ENCODE measurements around the gene YPEL3.

DNA sequence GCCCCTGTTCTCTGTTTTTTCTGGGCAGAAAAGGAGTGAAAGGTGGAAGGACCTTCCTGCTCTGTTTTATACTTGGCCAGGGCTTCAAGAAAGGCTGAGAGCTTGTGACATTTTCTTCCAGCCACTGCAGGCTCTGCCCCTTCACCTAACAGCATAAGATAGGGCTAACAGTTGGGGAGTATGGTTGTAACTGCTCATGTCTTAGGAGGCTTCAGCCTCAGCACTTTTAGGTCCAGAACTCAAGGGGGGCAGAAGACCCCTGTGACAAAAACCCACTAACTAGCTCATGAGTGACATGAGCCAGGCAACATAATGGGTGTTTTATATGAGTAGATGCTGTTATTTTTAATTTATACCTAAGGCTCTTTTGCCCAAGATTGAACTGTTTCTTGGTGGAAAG, 25.5 kb downstream of the YPEL3 start:
- TF ChIP-seq EP300 (IDR thresholded peaks at IDR 0.05) (no peak), POLR2AphosphoS5 (IDR thresholded peaks at IDR 0.05) (no peak), POLR2A (IDR thresholded peaks at IDR 0.05) (no peak)
- TF ChIP-seq, protein P1, sequence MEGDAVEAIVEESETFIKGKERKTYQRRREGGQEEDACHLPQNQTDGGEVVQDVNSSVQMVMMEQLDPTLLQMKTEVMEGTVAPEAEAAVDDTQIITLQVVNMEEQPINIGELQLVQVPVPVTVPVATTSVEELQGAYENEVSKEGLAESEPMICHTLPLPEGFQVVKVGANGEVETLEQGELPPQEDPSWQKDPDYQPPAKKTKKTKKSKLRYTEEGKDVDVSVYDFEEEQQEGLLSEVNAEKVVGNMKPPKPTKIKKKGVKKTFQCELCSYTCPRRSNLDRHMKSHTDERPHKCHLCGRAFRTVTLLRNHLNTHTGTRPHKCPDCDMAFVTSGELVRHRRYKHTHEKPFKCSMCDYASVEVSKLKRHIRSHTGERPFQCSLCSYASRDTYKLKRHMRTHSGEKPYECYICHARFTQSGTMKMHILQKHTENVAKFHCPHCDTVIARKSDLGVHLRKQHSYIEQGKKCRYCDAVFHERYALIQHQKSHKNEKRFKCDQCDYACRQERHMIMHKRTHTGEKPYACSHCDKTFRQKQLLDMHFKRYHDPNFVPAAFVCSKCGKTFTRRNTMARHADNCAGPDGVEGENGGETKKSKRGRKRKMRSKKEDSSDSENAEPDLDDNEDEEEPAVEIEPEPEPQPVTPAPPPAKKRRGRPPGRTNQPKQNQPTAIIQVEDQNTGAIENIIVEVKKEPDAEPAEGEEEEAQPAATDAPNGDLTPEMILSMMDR (IDR thresholded peaks at IDR 0.05) = no peak

All from sigmoid colon (tissue), 4 donors.